ENCODE data around the gene TOP3B. TPM values are rescaled to one million over a fixed set of nuclear protein-coding genes. Genes with fewer than 3 reads are reported as not detected.

TOP3B gene
- total and polyA plus RNA-seq, 2 donors (not counting 1 experiment from before 2014, with no cell fraction given): 7.4 to 16.5 TPM

- Histone ChIP-seq H4K20me1 (ENCODE audit: control insufficient read depth, extremely low read depth, insufficient read depth, low read length) (no peaks in the 10 kb centered on the region), H3K79me2 (ENCODE audit: control insufficient read depth, insufficient read depth, low read length) (no peaks in the 10 kb centered on the region), H3K27ac (ENCODE audit: insufficient read depth, low read length) (no peak overlapping the region), H3K4me1 (ENCODE audit: control insufficient read depth, extremely low read depth, insufficient read depth, low read length) (no peaks in the 10 kb centered on the region), H3K4me3 (replicated peaks in 1 of 4; ENCODE audit: control extremely low read depth in 1 of 4, insufficient read depth in 1 of 4, low read depth in 3 of 4, low read length in 4 of 4) (no peak overlapping the region), H3K27me3 (ENCODE audit: control insufficient read depth, insufficient read depth, low read length) (peaks cover 23% of the 10 kb centered on the region), H2AFZ (ENCODE audit: low read length) (no peak overlapping the region), H3K36me3 (ENCODE audit: control insufficient read depth, insufficient read depth, low read length) (no peaks in the 10 kb centered on the region), H3K9ac (ENCODE audit: insufficient read depth, low read length) (no peak overlapping the region), H3K9me3 (ENCODE audit: control insufficient read depth, insufficient read depth, low read depth, low read length) (no peaks in the 10 kb centered on the region), H3K4me2 (ENCODE audit: extremely low read depth, insufficient read depth, low read length) (no peak overlapping the region)
- TF ChIP-seq CTCF (conservative IDR thresholded peaks at IDR 0.05 in 1 of 2, IDR thresholded peaks at IDR 0.05 in 1 of 2; ENCODE audit: low read depth in 1 of 2, low read length in 2 of 2) (no peak), EZH2 (IDR thresholded peaks at IDR 0.05; ENCODE audit: low read length, missing control alignments) (no peak)
- DNase-seq (ENCODE audit: low read depth in 2 of 2): no peak
These were observed 9.2 kb upstream of the TOP3B start for GRCh38 chr22:21991774-21992173.

GRCh38 chr22:21991304-21991596 lies 8.7 kb upstream of the TOP3B start:
- Histone ChIP-seq H4K20me1 (ENCODE audit: control insufficient read depth, extremely low read depth, insufficient read depth, low read length) (no peaks in the 10 kb centered on the region), H3K27ac (ENCODE audit: insufficient read depth, low read length) (no peak overlapping the region), H3K27me3 (ENCODE audit: control insufficient read depth, insufficient read depth, low read length) (peaks cover 23% of the 10 kb centered on the region), H3K4me2 (ENCODE audit: extremely low read depth, insufficient read depth, low read length) (no peak overlapping the region), H3K9me3 (ENCODE audit: control insufficient read depth, insufficient read depth, low read depth, low read length) (no peaks in the 10 kb centered on the region), H3K4me3 (replicated peaks in 1 of 4; ENCODE audit: control extremely low read depth in 1 of 4, insufficient read depth in 1 of 4, low read depth in 3 of 4, low read length in 4 of 4) (no peak overlapping the region), H3K4me1 (ENCODE audit: control insufficient read depth, extremely low read depth, insufficient read depth, low read length) (no peaks in the 10 kb centered on the region), H2AFZ (ENCODE audit: low read length) (no peak overlapping the region), H3K9ac (ENCODE audit: insufficient read depth, low read length) (no peak overlapping the region), H3K36me3 (ENCODE audit: control insufficient read depth, insufficient read depth, low read length) (no peaks in the 10 kb centered on the region), H3K79me2 (ENCODE audit: control insufficient read depth, insufficient read depth, low read length) (no peaks in the 10 kb centered on the region)
- no peak for DNase-seq (ENCODE audit: low read depth in 2 of 2)
- TF ChIP-seq EZH2 (IDR thresholded peaks at IDR 0.05; ENCODE audit: low read length, missing control alignments) (no peak), CTCF (conservative IDR thresholded peaks at IDR 0.05 in 1 of 2, IDR thresholded peaks at IDR 0.05 in 1 of 2; ENCODE audit: low read depth in 1 of 2, low read length in 2 of 2) (no peak)

GRCh38 chr22:21990445-21991303 lies 8.1 kb upstream of the TOP3B start:
- DNase-seq (ENCODE audit: low read depth in 2 of 2): no peak
- no peak overlapping the region for H3K9ac ChIP-seq (ENCODE audit: insufficient read depth, low read length)
- no peaks in the 10 kb centered on the region for H3K4me1 ChIP-seq (ENCODE audit: control insufficient read depth, extremely low read depth, insufficient read depth, low read length)
- H3K9me3 ChIP-seq (ENCODE audit: control insufficient read depth, insufficient read depth, low read depth, low read length): no peaks in the 10 kb centered on the region
- H2AFZ ChIP-seq (ENCODE audit: low read length): no peak overlapping the region
- H3K36me3 ChIP-seq (ENCODE audit: control insufficient read depth, insufficient read depth, low read length): no peaks in the 10 kb centered on the region
- no peak overlapping the region for H3K27ac ChIP-seq (ENCODE audit: insufficient read depth, low read length)
- H3K79me2 ChIP-seq (ENCODE audit: control insufficient read depth, insufficient read depth, low read length): no peaks in the 10 kb centered on the region
- no peak overlapping the region for H3K4me2 ChIP-seq (ENCODE audit: extremely low read depth, insufficient read depth, low read length)
- no peak overlapping the region for H3K4me3 ChIP-seq (replicated peaks in 1 of 4; ENCODE audit: control extremely low read depth in 1 of 4, insufficient read depth in 1 of 4, low read depth in 3 of 4, low read length in 4 of 4)
- no peaks in the 10 kb centered on the region for H4K20me1 ChIP-seq (ENCODE audit: control insufficient read depth, extremely low read depth, insufficient read depth, low read length)
- TF ChIP-seq EZH2 (IDR thresholded peaks at IDR 0.05; ENCODE audit: low read length, missing control alignments) (no peak), CTCF (conservative IDR thresholded peaks at IDR 0.05 in 1 of 2, IDR thresholded peaks at IDR 0.05 in 1 of 2; ENCODE audit: low read depth in 1 of 2, low read length in 2 of 2) (no peak)
- peaks cover 23% of the 10 kb centered on the region for H3K27me3 ChIP-seq (ENCODE audit: control insufficient read depth, insufficient read depth, low read length)

All from fibroblast of lung (primary cell).